BE2C (cell line): ENCODE data around the gene C17orf107.

ENCODE experiments used
- DNase-seq: peaks from one replicate; pipeline ENCODE4 v3.0.0-alpha.2; 2020
- H3K27me3 ChIP-seq: fragments of 250-450 bp; sonication (Bioruptor Pico); 2 replicates; pipeline ENCODE4 v1.5.1; 2020; ENCODE audit warnings: mild to moderate bottlenecking
- H3K36me3 ChIP-seq: fragments of 250-450 bp; sonication (Bioruptor Pico); 2 replicates; pipeline ENCODE4 v1.5.1; 2020; ENCODE audit warnings: mild to moderate bottlenecking
- H3K4me1 ChIP-seq: fragments of 250-450 bp; sonication (Bioruptor Pico); 2 replicates; pipeline ENCODE4 v1.5.1; 2020
- H3K4me3 ChIP-seq: 2 replicates; pipeline ENCODE4 v1.5.1; 2011; ENCODE audit warnings: low read depth, low read length
- H3K9me3 ChIP-seq: fragments of 250-450 bp; sonication (Bioruptor Pico); 2 replicates; pipeline ENCODE4 v1.5.1; 2020
- TF ChIP-seq, protein P1 (sequence below): IDR thresholded peaks from 2 replicates; pipeline ENCODE4 v1.5.1; 2012; ENCODE audit warnings: mild to moderate bottlenecking, low read depth, low read length

Gene C17orf107

DNA sequence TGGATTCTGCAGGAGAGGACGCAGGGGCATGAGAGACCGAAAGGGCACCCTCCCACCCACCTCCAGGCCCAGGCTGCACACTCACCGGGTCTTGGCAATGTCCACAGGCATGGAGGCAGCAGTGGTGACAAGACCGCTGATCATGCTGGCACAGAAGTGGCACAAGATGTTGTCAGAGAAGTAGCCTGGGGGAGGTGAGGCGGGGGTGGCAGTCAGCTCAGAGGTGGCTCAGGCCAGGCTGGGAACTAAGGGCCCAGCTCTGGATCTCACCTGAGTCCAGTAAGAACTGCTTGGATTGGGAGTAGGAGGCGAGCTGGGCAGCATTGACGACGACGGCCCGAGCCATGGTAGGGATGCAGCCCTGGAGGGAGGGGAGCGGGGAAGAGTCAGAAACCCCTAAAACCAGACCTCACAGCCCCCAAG lies 38.7 kb downstream of the C17orf107 start:
- H3K4me1 ChIP-seq, result no peaks in the 10 kb centered on the region
- DNase-seq, result no peak

DNA sequence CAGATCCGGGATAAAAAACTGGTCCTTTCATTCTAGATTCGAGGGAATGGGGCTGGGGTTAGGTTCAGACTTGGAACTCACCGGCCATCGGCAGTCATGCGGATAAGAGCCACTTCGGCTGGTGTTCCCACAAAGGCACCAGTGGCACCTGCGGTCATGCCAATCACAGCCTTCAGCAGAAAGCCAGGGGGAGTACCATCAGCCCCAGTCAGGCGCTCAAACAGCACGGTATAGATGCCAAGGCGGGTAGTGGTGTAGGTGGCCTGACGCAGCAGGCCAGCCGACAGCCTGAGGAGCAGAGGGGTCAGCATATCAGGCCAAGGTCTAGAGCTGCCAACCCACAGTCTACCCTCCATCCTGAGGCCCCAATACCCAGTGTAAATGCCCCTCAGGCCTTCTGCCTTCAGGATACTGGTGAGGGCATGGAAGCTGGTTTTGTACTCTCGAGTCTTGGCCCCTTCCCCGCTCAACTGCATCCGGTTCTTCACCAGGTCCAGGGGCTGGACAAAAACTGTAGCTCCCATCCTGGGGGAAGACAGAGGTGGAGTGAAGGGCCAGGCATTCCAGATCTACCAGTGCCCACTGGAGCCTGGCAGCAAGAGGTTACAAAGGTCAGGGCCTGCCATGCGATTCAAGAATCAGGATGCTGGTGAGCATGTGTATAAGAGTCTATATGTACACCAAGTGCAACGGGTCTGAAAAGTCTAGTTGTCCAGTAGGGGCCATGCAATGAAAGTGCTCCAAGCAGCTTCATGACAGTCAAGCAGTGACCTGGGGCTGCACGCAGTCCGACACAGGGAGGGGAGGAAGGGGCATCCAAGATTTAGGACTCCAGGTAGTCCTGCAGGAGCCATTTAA lies 39.6 kb downstream of the C17orf107 start:
- H3K27me3 ChIP-seq, result no peaks in the 10 kb centered on the region
- DNase-seq, result no peak
- peak overlapping the region; percentile 86 for H3K4me3 ChIP-seq
- no peaks in the 10 kb centered on the region for H3K9me3 ChIP-seq
- no peaks in the 10 kb centered on the region for H3K4me1 ChIP-seq
- TF ChIP-seq, protein P1, sequence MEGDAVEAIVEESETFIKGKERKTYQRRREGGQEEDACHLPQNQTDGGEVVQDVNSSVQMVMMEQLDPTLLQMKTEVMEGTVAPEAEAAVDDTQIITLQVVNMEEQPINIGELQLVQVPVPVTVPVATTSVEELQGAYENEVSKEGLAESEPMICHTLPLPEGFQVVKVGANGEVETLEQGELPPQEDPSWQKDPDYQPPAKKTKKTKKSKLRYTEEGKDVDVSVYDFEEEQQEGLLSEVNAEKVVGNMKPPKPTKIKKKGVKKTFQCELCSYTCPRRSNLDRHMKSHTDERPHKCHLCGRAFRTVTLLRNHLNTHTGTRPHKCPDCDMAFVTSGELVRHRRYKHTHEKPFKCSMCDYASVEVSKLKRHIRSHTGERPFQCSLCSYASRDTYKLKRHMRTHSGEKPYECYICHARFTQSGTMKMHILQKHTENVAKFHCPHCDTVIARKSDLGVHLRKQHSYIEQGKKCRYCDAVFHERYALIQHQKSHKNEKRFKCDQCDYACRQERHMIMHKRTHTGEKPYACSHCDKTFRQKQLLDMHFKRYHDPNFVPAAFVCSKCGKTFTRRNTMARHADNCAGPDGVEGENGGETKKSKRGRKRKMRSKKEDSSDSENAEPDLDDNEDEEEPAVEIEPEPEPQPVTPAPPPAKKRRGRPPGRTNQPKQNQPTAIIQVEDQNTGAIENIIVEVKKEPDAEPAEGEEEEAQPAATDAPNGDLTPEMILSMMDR, result no peak
- H3K36me3 ChIP-seq, result no peaks in the 10 kb centered on the region; the same call in none of the 2 replicates

More for the DNA sequence above, 38.7 kb downstream of the C17orf107 start:
- no peak overlapping the region for H3K4me3 ChIP-seq
- H3K27me3 ChIP-seq, result no peaks in the 10 kb centered on the region
- no peaks in the 10 kb centered on the region for H3K9me3 ChIP-seq
- no peaks in the 10 kb centered on the region; the same call in none of the 2 replicates for H3K36me3 ChIP-seq
- TF ChIP-seq, protein P1, result no peak

GRCh38 chr17:4939546-4939795 lies 40.1 kb downstream of the C17orf107 start:
- H3K36me3 ChIP-seq, result peaks cover 3% of the 10 kb centered on the region
- H3K27me3 ChIP-seq, result no peaks in the 10 kb centered on the region
- H3K4me3 ChIP-seq, result peak overlapping the region; percentile 86
- DNase-seq, result no peak
- H3K9me3 ChIP-seq, result no peaks in the 10 kb centered on the region
- no peaks in the 10 kb centered on the region for H3K4me1 ChIP-seq
- TF ChIP-seq, protein P1, result no peak

DNA sequence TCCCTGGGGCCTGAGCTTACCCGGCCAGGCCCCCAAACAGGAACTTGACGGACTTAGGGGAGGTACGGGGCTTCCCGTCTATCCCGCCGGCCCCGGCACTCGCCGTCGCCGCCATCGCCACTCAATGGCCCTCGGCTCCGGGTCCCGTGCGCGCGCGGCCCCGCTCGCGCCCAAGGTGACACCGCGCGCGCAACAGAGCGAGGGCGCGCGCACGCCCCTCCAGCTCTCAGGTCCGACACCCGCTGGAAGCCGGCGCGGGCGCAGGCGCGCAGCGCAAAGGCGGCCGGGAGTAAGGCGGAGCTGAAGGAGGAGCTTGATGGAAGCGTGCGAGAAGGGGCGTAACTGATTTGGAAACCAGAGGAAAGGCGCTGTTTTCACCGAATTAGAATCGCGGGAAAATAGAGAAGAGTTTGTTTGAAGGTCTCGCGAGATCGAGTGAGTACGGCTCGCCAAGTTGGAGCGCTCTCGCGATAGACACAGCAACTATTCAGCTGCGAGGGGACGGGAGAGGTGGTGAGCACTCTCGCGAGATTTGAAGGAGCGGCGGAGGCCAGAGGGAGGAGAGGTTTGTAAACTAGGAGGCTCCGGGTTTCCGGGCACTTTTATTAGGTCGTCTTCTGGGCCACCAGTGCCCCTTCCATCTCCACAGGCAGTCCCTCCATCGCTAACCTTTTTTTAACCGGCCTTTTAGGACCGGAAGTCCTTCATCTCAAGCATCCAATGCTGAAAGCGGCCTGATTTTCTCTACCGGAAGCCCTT lies 40.6 kb downstream of the C17orf107 start, which contains the start of the genes RNF167 and SLC25A11:
Gene RNF167, plus strand, starts transcription at position 473 of the 759 bp plus-strand sequence. CDS start 642 bp downstream, outside the sequence.
Gene SLC25A11, minus strand, starts transcription at position 251 of the 759 bp plus-strand sequence. Its CDS starts 136 bp downstream, at position 115.
- DNase-seq, result peak; percentile 90
- TF ChIP-seq, protein P1, result no peak
- H3K36me3 ChIP-seq, result peaks cover 8% of the 10 kb centered on the region
- H3K4me1 ChIP-seq, result no peaks in the 10 kb centered on the region
- H3K27me3 ChIP-seq, result no peaks in the 10 kb centered on the region
- H3K4me3 ChIP-seq, result peak within 1 kb of the TSS; percentile 86
- no peaks in the 10 kb centered on the region for H3K9me3 ChIP-seq

DNA sequence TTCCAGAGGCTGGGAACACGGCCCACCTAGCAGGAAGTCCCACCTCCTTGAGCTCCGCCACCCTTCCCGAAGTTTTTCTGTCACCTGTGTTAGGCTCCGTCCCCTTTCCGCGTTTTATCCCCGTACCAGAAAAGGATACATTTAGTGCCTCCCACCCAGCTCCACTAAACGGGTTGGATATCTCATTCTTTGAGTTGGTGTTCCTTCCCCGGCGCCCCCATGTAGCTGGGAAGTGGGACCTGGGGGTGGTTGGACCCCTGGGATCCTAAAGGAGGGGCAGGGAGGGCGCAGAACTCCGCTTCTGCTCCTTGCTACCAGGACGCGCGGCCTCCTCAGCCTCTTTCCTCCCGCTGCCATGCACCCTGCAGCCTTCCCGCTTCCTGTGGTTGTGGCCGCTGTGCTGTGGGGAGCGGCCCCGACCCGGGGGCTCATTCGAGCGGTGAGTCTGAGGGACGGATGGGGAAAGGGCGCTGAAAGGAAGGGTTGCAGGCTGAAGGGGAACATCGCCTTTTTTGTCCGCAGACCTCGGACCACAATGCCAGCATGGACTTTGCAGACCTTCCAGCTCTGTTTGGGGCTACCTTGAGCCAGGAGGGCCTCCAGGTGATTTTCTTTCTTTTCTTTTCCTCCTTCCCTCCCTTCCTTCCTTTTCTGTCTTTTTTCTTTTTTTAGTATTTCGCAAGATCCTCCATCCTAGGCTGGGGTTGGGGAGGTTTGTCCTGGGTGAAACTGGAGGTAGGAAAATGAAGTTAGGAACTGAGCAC lies 41.4 kb downstream of the C17orf107 start:
- TF ChIP-seq, protein P1, result no peak
- Histone ChIP-seq H3K36me3 (peaks cover 14% of the 10 kb centered on the region), H3K4me3 (peak overlapping the region; percentile 86), H3K27me3 (no peaks in the 10 kb centered on the region), H3K4me1 (no peaks in the 10 kb centered on the region; the same call in 1 of the 2 replicates), H3K9me3 (no peaks in the 10 kb centered on the region)
- DNase-seq, result peak; percentile 73
